Measurements from ENCODE around the gene HCN1. TPM values are rescaled to one million over a fixed set of nuclear protein-coding genes. Genes with fewer than 3 reads are reported as not detected.

HCN1 gene
- total RNA-seq, 6 donors from 2014 or later: 0.06 to 0.07 TPM; not detected in 4

DNA sequence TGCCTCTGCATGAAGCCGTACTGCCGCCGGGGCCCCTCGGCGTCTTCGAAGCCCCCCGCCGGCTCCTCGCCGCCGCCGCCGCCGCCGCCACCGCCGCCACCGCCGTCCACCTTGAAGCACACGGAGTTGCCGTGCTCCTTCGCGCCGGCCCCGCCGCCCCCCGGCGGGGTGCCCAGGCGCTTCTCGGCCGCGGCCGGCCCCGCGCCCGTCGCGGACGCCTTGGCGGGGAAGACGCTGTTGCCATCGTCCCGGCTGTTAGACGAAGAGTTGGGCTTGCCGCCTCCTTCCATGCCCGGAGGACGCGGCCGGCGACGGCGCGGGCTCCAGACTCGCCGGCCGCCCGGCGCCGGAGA, 400 bp downstream of the HCN1 start:
- Histone ChIP-seq H3K4me3 (peak overlapping the region in 3 of 4 donors; percentile 31 to 36 (median 33)), H3K4me1 (peaks cover 6 to 15% (median 9%) of the 10 kb centered on the region in 4 donors), H3K27me3 (peaks cover 0 to 16% (median 7%) of the 10 kb centered on the region in 4 donors), H3K9me3 (no peaks in the 10 kb centered on the region), H3K36me3 (no peaks in the 10 kb centered on the region), H3K27ac (no peak overlapping the region)
- no peak for DNase-seq
- TF ChIP-seq, protein P1, sequence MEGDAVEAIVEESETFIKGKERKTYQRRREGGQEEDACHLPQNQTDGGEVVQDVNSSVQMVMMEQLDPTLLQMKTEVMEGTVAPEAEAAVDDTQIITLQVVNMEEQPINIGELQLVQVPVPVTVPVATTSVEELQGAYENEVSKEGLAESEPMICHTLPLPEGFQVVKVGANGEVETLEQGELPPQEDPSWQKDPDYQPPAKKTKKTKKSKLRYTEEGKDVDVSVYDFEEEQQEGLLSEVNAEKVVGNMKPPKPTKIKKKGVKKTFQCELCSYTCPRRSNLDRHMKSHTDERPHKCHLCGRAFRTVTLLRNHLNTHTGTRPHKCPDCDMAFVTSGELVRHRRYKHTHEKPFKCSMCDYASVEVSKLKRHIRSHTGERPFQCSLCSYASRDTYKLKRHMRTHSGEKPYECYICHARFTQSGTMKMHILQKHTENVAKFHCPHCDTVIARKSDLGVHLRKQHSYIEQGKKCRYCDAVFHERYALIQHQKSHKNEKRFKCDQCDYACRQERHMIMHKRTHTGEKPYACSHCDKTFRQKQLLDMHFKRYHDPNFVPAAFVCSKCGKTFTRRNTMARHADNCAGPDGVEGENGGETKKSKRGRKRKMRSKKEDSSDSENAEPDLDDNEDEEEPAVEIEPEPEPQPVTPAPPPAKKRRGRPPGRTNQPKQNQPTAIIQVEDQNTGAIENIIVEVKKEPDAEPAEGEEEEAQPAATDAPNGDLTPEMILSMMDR (IDR thresholded peaks at IDR 0.05): no peak
- no peak for TF ChIP-seq POLR2AphosphoS5 (IDR thresholded peaks at IDR 0.05)
- TF ChIP-seq EP300 (IDR thresholded peaks at IDR 0.05): no peak
- TF ChIP-seq POLR2A (IDR thresholded peaks at IDR 0.05): no peak
- WGBS, 2 donors: 2 to 22% methylated on average over 10 to 13 of the region's 59 CpGs
- no peak for ATAC-seq (ENCODE audit: low FRiP score in 2 of 2)

DNA sequence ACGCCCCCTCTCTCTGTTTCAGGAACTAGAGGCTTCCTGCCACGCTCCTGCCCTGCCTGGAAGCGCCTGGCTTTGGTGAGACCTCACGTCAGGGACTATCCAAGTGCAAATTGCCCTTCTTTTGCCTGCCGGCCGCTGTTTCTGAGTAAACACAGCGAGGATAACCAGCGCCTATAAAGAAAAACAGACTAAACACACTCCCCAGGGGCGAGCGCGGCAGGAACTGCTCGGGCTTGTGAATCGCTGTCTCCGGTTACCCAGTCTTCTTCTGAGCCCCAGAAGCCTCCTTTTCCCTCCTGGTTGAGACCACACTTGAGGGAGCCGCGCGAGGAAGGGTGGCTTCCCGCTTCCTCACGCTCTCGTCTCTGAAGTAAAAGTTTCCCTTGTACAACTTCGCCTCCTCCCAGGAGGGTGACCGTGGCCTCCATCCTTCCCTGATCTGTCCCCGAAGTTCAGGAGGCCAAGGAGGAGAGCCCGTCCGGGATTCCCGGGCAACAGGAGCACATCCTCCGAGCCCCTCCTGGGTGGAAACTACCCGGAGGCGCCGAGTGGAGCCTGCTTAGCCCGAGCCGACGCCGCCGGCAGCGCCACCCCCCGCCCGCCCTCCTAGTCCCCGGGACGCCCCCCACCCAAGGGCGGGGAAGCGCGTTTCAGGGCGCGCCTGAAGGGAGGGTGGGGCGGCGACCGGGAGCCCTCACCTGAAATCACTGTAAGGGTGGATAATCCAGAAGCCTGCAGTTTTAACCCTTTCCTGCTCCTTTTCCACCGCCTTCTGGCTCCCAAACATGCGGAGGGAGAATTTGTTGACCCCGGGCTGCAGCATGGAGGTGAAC, 993 bp downstream of the HCN1 start:
- Histone ChIP-seq H3K4me3 (peak overlapping the region in 3 of 4 donors; percentile 31 to 36 (median 33)), H3K9me3 (no peaks in the 10 kb centered on the region), H3K27ac (no peak overlapping the region), H3K4me1 (peaks cover 6 to 15% (median 9%) of the 10 kb centered on the region in 4 donors), H3K36me3 (no peaks in the 10 kb centered on the region), H3K27me3 (peaks cover 0 to 16% (median 7%) of the 10 kb centered on the region in 4 donors)
- peak in 1 of 2 donors; percentile 66 for DNase-seq
- no peak for ATAC-seq (ENCODE audit: low FRiP score in 2 of 2)
- TF ChIP-seq POLR2AphosphoS5 (IDR thresholded peaks at IDR 0.05): no peak
- no peak for TF ChIP-seq POLR2A (IDR thresholded peaks at IDR 0.05)
- TF ChIP-seq EP300 (IDR thresholded peaks at IDR 0.05): no peak
- TF ChIP-seq, protein P1 (IDR thresholded peaks at IDR 0.05): no peak
- 4 to 7% methylated on average over 24 to 30 of the region's 51 CpGs for WGBS, 2 donors

DNA sequence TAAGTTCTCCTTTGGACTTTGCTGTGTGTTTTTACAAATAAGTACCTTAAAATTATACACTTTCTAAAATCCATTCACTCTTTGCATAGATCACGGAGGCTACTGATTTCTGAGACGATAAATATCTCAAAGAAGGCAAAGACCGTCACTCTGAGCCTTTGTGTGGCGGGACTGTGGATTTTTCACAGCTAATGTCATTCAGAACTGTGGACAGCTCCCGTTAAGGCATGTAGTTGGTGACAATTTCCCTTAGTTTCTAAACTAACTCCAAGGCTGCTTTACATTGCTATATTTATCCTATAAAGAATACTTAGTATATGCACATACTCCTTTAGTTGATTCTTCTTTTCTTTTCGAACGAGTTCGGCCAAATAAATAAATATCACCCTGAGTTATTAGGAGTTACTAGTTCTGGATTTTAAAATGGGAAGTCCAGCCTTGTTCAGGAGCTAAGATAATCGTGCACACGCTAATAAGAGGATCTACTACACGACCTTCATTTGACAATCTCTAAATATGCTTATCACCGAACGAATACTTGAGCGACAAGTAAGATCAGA, 1.8 kb downstream of the HCN1 start:
- no peak for DNase-seq
- ATAC-seq (ENCODE audit: low FRiP score in 2 of 2): no peak
- H3K9me3 ChIP-seq: no peaks in the 10 kb centered on the region
- H3K27me3 ChIP-seq: peaks cover 0 to 16% (median 7%) of the 10 kb centered on the region in 4 donors
- no peak overlapping the region for H3K4me3 ChIP-seq
- 22% methylated on average over 14 of the region's 14 CpGs for WGBS, 2 donors
- H3K27ac ChIP-seq: no peak overlapping the region
- no peaks in the 10 kb centered on the region for H3K36me3 ChIP-seq
- H3K4me1 ChIP-seq: peaks cover 6 to 15% (median 9%) of the 10 kb centered on the region in 4 donors
- TF ChIP-seq POLR2AphosphoS5 (IDR thresholded peaks at IDR 0.05): no peak
- no peak for TF ChIP-seq POLR2A (IDR thresholded peaks at IDR 0.05)
- TF ChIP-seq EP300 (IDR thresholded peaks at IDR 0.05): no peak
- TF ChIP-seq, protein P1 (IDR thresholded peaks at IDR 0.05): no peak

DNA sequence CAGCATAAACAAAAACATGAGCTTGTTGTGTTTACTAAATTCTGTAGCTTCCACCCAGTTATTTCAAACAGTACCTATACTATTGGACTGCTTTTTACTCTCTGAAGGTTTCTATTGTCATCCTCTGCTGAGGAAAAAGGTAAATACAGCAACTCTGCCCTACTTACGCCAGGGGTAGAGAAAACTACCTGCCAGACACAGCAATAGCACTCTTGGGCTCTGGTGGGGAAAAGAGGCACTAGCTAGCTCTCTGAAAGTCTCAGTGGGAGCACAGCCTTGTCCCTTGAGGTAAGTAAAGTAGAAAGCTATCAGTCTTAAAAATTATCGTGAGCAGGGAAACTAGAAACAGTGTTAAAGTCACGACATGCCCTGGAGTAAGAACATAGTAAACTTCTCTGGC, 3.7 kb downstream of the HCN1 start:
- TF ChIP-seq POLR2A (IDR thresholded peaks at IDR 0.05) (no peak), POLR2AphosphoS5 (IDR thresholded peaks at IDR 0.05) (no peak), EP300 (IDR thresholded peaks at IDR 0.05) (no peak)
- TF ChIP-seq, protein P1 (IDR thresholded peaks at IDR 0.05): no peak
- peaks cover 0 to 16% (median 7%) of the 10 kb centered on the region in 4 donors for H3K27me3 ChIP-seq
- no peak overlapping the region for H3K27ac ChIP-seq
- 65 to 68% methylated on average over 3 of the region's 3 CpGs for WGBS, 2 donors
- no peaks in the 10 kb centered on the region for H3K36me3 ChIP-seq
- no peaks in the 10 kb centered on the region for H3K9me3 ChIP-seq
- no peak for ATAC-seq (ENCODE audit: low FRiP score in 2 of 2)
- no peak for DNase-seq
- peaks cover 6 to 15% (median 9%) of the 10 kb centered on the region in 4 donors for H3K4me1 ChIP-seq
- no peak overlapping the region for H3K4me3 ChIP-seq
